ENCODE results near the gene CX3CL1.

DNA sequence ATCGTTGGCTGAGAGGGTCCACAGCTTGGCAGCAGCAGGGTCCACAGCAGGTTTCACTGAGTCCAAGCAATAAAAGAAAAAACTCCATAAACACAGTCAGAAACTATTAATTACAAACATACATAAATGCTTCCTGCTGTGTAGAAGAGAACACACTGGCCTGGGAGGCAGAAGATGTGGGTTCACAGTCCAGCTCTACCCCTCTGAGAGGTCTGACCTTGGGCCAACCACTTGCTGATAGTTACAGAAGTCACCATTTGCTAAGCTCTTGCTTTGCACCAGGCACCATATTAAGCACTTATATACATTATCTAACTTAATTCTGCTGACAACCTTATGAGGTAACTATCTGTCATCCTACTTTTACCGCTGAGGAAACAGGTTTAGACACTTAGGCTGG is 60.2 kb downstream of the CX3CL1 start:
- TF ChIP-seq, protein P1, sequence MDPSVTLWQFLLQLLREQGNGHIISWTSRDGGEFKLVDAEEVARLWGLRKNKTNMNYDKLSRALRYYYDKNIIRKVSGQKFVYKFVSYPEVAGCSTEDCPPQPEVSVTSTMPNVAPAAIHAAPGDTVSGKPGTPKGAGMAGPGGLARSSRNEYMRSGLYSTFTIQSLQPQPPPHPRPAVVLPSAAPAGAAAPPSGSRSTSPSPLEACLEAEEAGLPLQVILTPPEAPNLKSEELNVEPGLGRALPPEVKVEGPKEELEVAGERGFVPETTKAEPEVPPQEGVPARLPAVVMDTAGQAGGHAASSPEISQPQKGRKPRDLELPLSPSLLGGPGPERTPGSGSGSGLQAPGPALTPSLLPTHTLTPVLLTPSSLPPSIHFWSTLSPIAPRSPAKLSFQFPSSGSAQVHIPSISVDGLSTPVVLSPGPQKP (IDR thresholded peaks at IDR 0.05; ENCODE audit: borderline replicate concordance, low read depth, low read length) = no peak
- TF ChIP-seq, protein P2, sequence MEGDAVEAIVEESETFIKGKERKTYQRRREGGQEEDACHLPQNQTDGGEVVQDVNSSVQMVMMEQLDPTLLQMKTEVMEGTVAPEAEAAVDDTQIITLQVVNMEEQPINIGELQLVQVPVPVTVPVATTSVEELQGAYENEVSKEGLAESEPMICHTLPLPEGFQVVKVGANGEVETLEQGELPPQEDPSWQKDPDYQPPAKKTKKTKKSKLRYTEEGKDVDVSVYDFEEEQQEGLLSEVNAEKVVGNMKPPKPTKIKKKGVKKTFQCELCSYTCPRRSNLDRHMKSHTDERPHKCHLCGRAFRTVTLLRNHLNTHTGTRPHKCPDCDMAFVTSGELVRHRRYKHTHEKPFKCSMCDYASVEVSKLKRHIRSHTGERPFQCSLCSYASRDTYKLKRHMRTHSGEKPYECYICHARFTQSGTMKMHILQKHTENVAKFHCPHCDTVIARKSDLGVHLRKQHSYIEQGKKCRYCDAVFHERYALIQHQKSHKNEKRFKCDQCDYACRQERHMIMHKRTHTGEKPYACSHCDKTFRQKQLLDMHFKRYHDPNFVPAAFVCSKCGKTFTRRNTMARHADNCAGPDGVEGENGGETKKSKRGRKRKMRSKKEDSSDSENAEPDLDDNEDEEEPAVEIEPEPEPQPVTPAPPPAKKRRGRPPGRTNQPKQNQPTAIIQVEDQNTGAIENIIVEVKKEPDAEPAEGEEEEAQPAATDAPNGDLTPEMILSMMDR (conservative IDR thresholded peaks at IDR 0.05; ENCODE audit: low read depth, low read length) = no peak
- TF ChIP-seq POLR2A (IDR thresholded peaks at IDR 0.05; ENCODE audit: low read depth, low read length) (no peak), MAZ (IDR thresholded peaks at IDR 0.05; ENCODE audit: borderline replicate concordance, low read depth, low read length) (no peak), RFX5 (IDR thresholded peaks at IDR 0.05; ENCODE audit: low read depth, low read length) (no peak), RAD21 (IDR thresholded peaks at IDR 0.05; ENCODE audit: low read length) (no peak), MAFK (IDR thresholded peaks at IDR 0.05; ENCODE audit: low read depth, low read length) (no peak), MXI1 (IDR thresholded peaks at IDR 0.05; ENCODE audit: borderline replicate concordance, low read depth, low read length) (no peak), BHLHE40 (IDR thresholded peaks at IDR 0.05; ENCODE audit: low read depth, low read length) (no peak), SMC3 (IDR thresholded peaks at IDR 0.05; ENCODE audit: low read depth, low read length) (no peak), CEBPB (IDR thresholded peaks at IDR 0.05; ENCODE audit: low read depth, low read length) (no peak), CHD1 (IDR thresholded peaks at IDR 0.05; ENCODE audit: low read depth, low read length) (no peak)
- TF ChIP-seq, protein P3, sequence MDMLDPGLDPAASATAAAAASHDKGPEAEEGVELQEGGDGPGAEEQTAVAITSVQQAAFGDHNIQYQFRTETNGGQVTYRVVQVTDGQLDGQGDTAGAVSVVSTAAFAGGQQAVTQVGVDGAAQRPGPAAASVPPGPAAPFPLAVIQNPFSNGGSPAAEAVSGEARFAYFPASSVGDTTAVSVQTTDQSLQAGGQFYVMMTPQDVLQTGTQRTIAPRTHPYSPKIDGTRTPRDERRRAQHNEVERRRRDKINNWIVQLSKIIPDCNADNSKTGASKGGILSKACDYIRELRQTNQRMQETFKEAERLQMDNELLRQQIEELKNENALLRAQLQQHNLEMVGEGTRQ (IDR thresholded peaks at IDR 0.05; ENCODE audit: low read depth, low read length) = no peak
